GM21381 (cell line): ENCODE data around the gene SPTBN1.

Experiments
- ATAC-seq: cut with Tn5 transposase; IDR thresholded peaks from one replicate; pipeline ENCODE4 v1.9.1; 2021; ENCODE audit warnings: mild to moderate bottlenecking, moderate library complexity; ENCODE audit not compliant: unreplicated experiment

SPTBN1 gene

DNA sequence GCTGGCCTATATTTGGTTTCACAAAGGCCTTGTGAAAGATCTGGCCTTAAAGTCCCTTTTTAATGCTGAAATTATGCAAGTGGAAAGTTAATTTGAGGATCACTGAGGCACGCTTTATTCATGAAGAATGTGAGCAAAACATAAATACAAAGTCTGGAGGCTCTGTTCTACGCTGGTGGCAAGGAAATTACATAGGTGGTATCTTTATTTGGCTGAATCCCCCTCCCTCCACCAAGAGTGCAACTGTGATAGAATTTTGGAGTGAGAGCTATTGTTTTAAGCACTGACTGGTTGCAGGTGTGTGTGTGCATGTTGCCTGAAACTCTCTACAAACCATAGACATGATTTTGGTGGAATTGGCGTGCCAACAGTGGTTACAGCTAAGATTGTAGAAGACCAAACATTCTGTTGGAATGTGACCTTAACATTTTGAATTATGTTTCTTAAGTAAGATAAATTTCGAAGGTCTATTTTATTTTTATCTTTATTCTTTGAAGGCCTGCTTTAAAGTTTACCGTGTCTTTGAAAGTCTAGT is 114.3 kb downstream of the SPTBN1 start:
- no peak for ATAC-seq

DNA sequence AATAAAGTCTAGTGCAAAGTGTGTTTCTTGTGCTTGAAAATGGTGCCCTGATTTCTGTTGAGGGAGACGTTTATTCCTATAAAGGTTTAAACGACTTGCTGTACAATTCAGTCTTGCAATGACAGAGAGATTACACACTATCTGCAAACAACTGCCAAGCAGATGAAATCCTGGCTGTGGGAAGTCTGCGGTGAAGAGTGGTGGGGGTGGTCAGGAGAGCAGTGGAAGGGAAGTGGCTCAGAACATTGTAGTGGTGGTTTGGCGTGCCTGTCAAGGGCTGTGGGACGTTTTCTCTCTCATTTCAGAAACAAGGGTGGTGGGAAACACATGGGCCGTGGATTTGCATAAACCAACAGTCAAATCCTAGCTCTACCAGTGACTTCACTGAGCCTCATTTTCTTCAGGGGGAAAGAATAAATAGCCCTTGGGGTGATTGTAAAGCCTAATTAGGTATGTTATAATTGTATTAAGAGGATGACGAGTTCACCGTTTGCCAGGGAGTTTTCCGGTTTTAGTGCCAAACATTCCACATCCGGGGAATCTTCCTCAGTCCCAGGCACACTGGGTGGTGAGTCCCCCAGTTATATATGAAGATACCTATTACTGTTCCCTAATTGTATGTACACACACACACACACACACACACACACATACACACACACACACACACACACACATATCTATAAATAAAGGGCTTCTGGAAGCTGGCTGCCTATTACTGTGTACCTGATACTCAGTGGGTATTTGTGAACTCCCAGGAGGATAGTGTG is 115.0 kb downstream of the SPTBN1 start:
- ATAC-seq: peak; percentile 57

DNA sequence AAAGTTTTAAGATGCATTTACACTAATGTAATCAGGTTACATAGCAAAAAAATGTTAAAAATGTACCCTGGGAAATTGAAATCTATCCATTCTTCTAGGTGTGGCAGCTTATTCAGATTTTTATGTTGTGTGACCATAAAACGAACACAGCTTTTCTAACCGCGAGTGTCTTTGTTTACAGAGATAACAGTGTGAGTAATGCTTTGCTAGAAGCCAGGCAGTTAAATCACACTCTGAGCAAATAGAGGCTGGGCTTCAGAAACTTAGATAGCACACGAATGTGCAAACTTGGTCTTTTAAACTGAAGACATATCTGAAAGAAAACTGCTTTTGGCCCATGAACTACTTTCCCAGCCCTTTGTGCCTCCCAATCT is 116.1 kb downstream of the SPTBN1 start:
- no peak for ATAC-seq

DNA sequence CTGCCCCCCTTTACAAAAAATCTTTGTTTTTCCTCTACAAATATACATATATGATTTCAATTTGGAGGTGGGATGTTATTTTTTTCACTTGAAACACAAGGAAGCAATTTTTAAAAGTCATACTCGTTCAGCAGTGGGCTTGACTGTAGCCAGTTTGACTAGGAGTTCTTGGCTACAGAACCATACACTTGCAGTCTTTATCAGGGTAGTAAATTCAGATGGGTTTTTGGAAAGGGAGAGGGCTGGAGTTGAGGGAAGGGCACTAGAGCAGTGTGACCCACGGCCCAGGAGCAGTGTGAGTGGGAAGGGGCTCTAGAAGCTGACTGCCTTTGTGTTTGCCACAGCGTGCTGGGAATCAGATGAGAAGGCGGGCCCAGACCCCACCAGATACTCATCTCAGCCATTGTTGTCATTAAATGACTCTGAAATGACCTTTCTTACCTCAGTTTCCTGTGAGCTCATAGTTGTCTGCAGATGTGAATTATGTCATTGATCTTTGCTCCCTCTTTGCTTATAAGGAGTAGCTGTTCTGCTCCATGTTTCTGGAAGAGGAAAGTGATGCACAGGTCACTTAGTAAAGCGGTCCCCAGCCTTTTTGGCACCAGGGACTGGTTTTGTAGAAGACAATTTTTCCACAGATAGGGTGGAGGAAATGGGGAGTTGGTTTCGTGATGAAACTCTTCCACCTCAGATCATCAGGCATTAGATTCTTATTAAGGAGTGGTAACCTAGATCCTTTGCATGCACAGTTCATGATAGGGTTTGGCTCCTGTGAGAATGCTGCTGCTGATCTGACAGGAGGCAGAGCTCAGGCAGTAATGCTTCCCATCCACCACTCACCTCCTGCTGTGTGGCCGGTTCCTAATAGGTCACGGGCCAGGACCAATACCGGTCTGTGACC is 116.8 kb downstream of the SPTBN1 start:
- ATAC-seq: no peak

DNA sequence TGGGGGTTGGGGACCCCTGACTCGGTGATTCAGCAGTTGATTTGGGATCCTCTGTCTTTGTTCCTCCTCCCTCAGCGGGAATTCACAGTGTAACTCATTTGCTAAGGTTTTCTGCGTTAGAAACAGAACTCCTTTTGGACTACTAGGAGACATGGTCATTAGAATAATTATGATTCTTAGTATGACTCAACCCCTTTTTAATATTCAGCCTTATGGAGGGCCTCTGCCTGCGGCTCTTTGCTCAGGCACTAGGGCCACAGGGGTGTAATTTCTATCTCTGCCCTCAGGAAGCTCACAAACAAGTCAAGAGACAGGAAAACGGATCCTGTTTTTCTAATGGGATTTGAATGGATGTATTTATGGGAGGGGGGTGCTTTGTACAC is 117.4 kb downstream of the SPTBN1 start:
- ATAC-seq: no peak

DNA sequence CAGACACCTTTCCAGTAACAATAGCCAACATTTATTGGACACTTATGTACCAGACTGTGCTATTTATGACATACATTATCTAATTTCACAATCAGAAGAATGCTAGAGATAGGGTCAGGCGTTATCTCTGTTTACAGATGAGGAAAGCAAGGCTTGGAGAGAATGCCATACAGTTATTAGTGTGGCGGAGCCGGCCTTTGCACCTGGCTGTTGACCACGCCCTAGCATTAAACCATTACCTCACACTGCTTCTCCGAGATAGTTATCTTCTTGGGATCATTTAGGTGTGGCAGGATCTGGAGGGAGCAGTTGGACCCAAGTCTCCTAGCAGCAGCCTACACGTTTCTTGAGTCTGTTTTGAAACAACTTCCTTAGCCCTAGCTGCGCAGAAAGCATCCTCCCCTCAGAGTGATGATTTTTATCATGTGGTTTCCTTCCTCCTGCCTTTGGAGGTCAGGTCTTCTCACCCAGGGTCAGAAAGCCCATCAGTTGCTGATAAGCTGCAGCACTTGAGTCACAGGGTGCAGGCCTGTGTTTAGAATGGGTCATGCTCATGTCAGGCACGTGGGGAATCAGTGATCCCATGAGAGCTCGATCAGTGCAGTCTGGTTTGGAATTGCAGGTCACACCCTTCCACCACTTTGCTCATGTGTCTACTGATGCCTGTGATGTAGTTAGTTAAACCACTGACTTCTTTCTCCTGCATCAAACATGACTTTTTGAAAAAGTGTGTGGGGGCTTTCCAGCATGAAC is 118.2 kb downstream of the SPTBN1 start:
- peak; percentile 37 for ATAC-seq

DNA sequence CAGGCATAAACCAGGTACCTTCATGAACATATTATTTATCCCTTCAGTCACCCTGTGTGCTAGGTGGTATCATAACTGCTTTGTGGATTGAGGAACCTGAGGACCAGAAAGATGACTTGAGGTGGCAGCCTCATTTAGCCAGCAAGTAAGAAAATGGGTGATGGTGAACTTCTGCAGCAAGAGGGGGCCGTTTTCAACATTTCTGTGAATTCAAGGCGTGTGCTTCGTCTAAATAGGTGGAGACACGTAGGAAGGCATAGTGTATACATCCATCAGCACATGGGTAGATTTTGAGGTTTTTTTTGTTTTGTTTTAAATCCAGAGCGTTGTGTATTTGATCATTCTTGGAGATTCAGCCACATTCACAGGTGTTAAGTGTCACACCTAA is 118.7 kb downstream of the SPTBN1 start:
- no peak for ATAC-seq

DNA sequence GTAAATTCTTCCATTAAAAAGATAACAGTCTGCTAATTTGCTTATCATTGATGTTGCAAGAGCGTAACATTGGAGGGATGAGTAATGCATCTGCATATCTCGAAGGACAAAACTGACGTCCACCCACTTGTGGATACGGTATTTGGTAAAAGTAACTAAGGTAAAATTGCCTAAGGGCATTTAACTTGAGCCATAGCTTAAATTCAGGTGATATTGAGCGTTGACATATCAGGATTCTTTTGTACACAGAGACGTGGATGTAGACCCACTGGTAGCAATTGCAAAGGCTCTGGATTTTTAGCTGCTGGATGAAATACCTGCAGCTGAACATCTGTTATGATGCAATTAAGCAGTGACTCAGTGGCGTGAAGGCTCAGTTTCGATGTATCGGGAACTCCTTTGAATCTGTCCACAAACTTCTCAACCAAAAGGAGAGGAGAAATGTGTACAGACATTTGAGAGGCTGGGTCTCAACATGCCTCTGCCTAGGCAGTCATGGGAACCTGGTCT is 119.3 kb downstream of the SPTBN1 start:
- no peak for ATAC-seq

DNA sequence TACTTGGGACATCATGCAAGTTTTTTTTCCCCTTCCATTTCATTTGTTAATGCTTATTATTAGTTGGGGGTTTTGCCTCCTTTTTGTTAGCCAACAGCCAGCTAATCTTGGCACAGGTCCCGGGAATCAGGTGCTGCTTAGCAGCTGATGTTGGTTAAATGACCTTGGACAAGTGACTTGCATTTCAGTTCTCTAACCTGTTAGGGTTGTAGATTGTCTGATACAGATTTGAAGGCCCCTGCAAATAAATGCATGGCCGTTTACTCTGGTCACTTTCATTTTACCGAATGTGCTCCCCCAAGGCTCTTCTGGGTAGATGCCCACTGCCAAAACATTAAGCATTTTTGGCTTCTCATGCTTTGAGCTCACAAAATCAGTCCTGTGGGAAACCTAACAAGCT is 120.9 kb downstream of the SPTBN1 start:
- ATAC-seq: no peak

DNA sequence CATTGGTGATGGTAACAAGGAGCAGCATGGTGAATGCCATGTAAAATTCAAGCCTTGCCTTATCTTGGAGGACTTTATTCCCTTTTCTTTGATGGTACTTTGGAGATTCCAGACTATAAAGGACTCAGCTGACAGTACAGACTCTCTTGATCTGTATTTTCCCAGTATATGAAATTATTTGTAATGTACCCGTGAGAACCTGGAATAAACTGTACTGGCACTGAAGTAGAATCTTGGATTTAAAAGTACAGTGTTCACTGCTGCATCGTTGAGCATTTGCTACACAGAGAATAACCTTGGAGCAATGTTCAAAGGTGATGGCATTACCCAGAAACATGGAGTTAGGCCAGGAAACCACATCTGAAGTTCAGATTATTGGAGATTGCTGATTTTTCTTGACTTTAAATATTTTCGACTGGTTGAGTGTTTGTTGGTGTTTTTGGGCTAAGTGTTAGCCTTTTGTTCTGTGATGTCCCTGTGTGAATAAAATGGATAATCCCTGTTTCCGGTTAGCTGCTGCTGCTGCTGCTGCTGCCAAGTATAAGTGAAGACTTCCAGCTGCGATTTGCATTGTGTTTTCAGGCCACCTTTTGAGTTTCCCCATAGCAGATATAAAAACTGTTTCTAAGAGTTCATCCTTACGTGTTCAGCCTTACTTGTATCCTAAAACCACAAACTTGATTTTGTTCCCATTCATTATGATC is 122.0 kb downstream of the SPTBN1 start:
- ATAC-seq: no peak

DNA sequence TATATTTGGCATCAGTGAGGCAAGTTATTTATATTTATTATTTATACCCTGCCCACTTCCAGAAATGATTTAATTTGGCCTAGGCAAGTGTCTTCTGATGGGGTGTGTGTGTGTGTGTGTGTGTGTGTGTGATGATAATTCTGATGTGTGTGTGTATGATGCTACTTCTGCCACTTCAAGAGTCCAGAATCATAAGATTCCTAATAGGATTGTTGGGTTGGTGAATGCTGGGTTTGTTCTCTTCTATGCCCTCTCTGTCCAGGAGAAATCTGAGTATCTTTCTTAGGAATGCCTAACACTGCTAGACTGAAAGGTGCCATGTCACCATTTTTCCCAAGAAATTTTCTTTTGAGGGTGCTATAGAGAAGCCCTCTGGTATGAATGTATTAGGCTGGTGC is 122.5 kb downstream of the SPTBN1 start:
- ATAC-seq: no peak

DNA sequence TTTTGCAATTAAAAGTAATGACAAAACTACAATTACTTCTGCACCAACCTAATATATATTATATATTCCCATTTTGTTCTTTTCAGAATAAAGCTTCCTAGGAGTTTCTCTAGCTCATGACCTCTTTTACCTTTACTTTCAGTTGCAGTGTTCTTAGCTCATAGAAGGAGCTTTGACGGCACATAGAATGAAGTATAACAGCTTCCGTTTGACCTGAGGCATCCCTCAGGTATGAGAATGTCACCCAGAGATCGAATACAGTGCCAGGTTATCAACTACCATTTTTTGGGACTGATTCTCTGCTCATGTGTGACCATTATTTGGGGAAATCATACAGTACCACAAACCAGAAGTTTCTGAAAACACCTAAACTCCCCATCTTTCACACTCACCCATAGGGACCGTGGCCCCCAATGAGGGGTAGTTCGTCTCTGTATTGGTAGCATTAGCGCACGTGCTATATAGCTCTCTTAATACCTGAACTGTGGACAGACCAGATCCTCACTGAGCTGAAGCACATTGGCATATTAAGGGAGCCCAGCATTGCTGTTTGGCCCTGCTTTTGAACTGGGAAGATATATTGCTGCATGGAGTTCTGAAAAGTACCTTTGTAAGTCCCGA is 123.0 kb downstream of the SPTBN1 start:
- ATAC-seq: no peak

DNA sequence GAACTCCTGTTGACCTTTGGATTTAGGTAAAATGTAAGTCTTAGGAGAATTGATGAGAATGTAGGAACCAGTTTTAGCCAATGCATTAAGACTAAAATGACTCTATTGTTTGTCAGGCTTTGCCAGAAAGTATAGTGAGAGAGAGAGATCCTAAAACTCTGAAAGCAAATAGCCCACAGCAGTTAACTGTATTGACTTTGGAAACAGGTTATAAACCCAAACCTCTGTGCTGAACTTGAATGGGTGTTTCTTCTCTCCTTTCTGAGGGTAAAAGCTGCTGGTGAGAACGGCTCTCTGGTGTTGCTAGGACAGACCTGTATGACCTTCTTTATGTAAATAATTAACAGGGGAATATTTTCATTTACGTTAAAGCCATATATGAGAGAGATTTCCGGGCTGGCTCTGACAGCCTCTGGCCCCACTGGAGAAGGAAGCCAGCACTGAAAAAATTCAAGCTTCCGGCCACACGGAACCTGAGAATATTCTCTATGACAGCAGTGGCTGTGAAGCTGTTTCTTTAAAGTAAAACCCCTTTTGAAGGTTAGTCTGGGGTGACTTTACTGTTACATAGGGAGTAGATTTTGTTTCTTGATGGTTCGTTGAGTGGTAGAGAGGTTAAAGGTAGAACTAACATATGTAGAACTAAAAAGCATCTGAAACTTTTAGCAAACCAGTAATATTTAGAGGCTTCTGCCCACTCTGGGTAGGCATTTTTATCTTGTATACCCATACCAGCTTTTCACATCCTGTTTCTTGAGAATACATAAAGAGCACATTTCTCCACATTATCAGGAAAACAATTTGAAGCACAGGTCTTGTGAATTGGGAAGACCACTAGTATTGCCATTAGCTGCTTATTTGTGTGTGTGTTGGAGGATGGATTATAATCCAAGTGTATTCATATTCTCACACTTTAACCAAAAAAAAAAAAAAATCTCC is 123.8 kb downstream of the SPTBN1 start:
- peak; percentile 84 for ATAC-seq

DNA sequence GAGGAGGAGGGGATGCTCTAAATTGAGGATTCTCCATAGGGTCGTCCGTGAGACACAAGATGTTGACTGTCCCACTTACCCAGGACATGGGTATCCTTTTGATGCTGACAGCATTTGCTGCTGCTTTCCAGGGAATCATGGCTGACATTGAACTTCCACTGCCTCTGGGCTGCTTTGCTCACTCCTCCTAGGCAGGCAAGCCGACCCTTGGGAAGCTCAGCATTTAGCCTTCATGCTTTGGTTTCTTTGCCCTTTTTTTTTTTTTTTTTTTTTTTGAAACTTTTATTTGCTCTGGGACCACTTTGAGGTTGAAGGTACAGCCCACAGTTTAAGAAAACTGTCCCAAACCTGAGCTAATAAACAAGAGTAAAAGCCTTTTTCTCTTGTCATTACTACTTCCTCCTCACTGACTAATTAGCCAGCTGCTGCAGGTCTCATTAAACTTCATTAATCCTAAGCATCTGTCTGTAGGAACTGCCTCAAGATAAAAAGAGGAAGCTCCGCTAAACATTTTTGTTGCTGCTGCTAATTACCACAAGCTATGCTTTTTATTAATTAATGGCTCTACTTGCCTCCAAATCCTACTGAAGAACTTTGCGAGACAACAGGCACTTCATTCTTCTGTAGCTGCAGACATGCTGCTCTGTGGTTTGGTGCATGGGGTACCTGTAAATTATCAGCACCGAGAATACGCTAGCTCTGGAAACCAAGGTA is 125.4 kb downstream of the SPTBN1 start:
- peak; percentile 19 for ATAC-seq

DNA sequence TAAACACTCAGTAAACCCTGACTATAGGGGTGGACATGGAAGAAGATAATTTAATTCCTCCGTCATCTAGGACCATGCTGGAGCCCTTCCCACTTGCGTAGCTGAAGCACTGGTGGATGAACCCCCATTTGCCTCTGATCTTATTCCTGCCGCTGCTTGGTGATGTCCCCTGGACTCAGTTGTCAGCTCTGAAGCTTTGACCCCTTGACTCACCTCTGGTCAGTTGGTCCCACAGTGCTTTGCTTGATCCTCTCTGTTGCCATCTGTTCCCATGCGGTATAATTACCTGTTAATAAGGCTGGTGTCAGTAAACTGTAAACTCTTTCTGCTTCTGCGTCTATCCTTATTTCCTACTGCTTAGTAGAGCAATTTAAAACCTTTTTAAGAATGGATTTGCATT is 126.9 kb downstream of the SPTBN1 start:
- no peak for ATAC-seq

DNA sequence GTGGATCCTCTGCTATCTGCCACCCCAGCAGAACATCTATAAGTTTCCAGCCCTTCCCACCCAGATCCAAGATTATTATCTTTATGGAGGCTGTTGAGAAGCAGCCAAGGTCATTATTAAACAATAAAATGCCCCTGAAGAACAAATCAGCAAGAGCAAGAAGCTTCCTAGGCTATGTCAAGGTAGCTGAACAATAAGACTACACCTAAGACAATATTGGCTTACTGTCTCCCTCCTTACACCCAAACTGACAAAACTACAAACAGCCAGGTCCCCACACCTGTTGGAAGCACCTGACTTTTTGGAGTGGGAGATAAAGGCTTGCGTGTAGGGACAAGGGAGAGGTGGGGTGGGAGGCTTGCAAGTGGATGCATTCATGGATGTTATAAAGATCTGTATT is 128.5 kb downstream of the SPTBN1 start:
- ATAC-seq: no peak

DNA sequence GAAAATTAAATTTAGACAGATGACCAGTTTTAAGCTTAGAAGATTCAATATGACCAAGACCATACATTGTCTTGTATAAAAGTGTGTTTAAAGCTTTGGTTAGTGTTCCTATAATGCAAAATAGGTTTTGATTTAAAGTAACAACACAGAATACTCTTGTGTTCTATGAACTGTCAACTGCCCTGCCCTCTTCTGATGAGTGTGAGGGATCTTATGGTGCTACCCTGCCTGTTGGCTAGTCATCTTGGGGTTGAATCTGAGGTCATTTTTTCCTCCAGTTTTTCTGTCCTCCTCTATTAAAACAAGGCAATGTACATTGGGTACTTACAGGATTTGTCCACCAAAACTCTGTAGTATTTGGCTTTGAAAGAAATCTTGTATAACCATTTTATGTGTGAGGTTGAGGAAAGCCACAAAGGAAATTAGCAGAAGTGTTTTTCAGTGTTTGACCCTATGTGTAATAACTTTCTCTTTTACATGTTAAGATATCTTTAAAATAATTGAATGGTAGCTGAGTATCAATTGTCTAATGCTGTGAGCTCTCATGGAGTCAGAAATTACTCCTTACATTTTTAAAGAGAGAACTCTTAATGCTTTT is 129.1 kb downstream of the SPTBN1 start:
- no peak for ATAC-seq

DNA sequence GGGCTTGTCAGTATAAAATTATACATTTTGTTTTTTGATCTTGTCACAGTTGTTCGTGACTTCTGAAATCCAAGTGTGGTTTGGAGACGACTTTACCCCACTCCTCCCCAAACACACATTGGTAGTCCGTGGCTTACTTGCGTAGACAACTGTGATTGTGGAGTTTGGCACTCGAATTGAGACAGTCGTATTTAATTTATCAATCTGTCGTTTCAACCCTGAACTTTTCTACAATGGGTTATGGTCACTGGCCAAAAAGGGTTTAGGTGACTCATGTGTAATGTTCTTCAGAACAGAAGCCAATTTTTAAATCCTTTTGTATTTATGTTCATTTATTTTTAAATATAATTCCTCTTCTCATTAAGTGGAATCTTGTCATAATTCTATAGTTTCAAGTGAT is 129.9 kb downstream of the SPTBN1 start:
- no peak for ATAC-seq
